Measurements from ENCODE around the gene DBN1.

Gene DBN1

DNA sequence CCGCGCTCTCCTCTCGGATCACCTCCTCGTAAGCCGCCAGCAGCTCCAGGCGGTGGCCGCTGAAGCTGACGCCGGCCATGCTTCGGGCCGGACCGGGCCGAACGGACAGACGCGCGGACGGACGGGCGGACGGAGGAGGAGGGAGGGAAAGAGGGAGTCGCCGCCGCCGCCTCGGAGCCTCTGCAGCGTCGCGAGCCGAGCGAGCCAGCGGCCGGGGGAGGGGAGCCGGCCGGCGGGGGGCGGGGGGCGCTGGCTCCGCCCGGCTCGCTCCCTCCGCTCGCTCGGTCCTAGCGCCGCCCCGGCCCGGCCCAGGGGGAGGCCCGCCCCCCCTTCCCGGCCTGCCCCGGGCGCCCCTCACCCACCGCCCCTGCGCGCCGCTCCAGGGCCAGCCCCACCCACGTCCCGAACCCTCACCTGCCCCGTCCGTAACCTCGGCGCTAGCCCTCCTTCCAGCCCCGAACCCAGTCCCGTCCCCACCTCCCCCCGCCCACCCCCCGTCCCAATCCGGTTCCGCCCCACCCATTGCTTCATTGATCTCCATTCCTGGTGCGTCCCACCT is at the start of gene DBN1:
Gene DBN1 (minus strand): TSS at position 192 of the 559 bp plus-strand sequence. CDS start 113 bp downstream, at position 79.
- DNase-seq (ENCODE audit: low spot score) = no peak

DNA sequence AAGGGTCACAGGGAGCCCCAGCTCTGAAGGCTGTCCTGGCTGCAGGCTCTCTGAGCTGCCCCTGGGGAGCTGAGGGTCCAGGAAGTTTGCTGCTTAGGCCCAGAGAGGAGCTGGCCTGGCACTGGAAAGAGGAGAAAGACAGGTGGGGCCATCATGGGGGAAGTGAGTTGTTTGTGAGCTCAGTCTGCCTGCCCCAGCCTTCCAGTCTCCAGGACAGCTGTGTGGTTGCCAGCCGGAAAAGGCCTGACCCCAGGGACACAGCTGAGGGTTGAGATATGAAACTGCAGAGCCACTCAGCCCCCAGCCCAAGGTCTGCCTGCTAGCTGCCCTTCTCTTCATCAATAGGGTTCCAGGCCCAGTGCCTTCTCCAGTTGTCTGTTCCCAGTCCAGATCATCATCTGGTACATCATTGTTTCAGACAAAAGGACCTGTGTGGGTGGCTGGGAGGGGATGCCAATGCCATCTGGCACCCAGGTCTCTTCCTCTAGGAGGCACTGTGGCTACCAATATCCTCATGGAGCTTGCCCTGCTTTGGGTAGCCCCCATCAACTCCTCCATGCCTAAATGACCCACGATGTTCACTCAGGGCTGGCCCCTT is 47.6 kb upstream of the DBN1 start:
- no peak for DNase-seq (ENCODE audit: low spot score)

DNA sequence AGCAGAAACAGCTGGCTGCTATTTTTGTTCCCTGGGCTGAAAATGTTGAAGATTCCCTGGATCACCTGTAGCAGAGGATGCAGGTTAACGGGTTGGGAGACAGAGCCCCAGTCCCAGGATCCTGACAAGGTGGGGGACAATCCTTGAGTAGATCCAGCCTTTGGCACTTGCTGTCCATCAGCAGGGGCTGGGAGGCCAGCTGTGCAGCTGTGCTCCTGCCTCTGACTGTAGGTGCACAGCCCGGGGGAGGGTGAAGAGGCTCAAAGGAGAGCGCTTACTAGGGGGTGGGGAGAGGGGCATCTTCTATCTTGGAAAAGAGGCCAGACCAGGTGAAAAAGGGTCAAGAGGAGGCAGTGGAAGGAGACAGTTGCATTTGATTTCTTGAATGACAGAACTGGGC is 46.8 kb upstream of the DBN1 start:
- DNase-seq (ENCODE audit: low spot score) = no peak

DNA sequence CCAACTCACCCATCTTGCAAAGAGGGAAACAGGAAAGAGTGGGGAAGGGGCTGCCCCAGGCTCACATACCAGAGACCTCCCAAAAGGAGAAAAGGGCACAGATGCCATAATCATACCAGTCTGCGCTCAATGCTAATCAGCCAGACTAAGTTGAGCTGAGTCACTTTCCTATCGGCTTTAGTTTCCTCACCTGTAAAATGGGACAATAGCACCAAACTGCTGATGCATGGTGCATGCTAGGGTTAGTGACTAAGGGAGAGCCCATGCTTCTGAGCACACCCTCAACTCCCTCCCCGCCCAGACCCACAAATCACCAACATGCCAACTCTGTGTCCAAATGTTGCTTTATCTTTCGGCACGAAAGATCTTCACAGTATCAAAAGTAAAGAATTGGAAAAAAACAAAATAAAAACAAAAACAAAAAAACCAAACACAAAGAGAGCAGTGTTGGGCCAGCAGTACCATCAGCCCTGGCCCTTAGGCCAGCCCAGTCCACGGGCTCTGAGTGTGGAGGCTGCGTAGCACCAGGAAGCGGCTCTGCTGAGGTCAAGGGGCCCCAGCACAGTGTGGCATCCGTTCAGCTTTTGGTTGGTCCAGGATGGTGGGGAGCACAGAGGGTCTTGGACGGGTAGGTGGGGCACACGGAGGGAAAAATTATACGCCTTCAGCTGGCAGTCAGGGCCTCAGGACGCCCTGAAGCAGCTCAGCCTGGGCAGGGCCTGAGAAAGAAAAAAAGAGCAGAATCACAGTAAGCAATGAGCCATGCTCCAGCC is 46.2 kb upstream of the DBN1 start:
- DNase-seq (ENCODE audit: low spot score) = no peak

DNA sequence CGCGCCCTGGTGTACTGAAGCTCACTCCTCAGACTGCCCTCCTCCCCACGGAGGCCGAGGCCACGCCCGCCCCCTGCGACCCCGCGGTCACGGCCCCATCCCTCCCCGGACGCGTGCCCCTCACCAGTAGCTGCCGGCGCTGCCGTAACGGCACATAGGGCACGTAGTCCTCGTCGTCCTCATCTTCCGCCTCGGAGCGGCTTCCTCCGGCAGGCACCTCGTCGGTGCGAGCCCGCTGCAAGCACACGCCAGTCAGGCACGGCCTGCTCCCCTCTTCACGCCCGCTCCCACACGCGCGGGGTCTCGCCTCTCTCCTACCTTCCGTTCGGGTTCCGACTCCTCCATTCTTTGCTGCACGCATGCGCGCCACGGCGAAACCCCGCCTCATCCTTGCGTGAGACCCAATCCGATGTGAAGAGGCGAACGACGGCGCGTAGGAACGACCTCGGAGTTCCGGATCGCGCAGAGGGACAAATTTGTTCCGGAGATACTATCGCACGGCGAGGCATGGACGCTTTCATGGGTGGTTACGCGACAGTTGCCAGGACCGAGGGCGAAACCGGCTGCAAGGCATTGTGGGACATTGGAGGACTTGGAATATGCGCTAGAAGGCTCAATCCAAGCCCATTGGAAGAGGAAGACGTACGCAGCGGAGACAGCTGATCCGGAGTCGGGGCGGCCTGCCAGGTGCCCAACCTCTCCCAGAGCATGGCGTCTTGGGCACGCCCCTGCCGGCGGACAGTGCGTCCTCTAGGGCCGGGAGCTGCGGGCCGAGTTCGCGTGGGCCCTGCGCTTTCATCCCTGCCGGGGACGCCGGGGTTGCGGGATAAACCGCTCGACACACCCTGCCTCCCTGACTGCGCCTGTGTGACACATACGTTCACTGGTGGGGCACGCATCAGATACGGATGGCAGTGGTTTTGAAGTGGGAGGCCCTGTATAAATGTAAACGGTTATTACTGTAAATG is 43.5 kb upstream of the DBN1 start, which contains the start of gene DDX41:
Gene DDX41 (minus strand): TSS at position 361 of the 968 bp plus-strand sequence. CDS start 16 bp downstream, at position 345.
- DNase-seq (ENCODE audit: low spot score) = peak; percentile 99

DNA sequence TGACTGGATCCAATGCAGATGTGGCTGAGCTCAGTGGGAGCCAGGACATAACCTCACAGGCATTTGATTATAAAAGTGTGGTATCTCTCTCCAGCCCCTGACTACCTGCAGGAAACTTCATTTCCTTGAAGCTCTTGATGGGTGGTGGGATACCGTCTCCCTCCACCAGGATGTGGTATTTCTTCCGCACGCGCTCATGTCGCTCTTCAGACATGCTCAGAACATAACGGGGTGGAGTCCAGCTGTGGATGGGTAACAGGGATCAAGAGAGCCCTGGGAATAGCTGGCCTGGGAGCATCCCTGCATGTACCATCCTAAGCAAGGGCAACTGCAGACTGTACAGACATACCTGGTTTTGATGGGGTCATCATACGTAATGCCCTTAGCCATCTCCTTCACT is 42.1 kb upstream of the DBN1 start:
- DNase-seq (ENCODE audit: low spot score) = no peak

DNA sequence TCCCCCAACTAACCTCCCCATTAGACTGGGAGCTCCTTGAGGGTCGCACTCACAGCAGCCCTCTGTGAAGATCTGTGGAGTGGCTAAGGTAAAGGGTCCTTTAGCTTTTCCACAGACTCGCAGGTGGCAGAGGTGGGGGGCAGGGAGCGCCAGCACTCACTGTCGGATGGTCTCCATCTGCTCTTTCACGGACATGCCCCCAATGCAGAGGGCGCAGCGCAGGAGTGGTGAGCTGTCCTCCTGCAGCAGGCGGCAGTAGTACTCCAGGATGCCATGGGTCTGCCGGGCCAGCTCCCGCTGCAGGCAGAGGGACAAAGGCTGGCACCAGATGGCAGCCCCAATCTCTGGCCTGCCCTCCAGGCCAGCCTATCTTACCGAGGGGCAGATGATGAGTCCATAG is 41.1 kb upstream of the DBN1 start:
- no peak for DNase-seq (ENCODE audit: low spot score)

DNA sequence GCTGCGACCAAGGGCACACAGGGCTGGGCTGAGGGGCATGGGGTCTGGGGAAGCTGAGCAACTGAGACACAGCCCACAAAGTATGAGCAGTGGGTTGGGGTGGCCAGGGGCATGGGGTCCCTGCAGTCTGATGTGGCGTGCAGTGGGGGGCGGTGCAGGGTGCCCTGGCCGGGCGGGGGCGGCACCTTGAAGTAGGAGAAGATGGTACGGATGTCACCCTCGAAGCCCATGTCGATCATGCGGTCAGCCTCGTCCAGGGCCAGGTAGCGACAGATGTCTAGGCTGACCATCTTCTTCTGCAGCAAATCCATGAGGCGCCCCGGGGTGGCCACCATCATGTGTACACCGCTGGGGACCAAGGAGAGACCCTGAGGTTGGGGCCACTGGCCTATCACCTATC is 40.1 kb upstream of the DBN1 start:
- no peak for DNase-seq (ENCODE audit: low spot score)

DNA sequence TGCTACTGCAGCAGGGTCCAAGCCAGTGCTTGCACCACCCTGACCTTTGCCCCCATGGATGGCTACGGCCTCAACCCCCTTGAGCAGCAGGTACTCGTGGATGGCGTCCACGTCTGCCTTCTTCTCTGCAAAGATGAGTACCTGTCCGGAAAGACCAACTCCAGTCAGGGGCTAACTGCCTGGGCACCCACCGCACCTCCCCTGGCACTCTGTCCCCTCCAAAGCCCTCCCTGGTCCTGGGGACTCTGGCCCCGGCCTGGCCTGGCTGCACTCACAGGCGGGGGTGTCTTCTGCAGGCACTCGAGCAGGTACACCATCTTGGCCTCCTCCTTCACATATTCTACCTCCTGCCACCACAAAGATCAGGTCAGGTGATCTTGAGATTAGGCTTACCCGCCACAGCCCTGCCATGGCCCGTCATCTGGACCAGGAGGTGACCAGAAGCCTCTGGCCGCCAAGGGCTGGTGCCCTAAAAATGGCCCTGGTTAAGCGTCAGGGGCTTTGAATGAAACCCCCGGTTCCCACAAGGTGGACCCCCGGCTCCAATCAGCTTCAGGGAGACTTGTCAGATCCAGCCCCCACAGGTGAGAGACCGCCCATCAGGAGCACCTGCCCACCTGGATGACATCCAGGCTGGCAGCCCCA is 39.4 kb upstream of the DBN1 start:
- DNase-seq (ENCODE audit: low spot score) = no peak

DNA sequence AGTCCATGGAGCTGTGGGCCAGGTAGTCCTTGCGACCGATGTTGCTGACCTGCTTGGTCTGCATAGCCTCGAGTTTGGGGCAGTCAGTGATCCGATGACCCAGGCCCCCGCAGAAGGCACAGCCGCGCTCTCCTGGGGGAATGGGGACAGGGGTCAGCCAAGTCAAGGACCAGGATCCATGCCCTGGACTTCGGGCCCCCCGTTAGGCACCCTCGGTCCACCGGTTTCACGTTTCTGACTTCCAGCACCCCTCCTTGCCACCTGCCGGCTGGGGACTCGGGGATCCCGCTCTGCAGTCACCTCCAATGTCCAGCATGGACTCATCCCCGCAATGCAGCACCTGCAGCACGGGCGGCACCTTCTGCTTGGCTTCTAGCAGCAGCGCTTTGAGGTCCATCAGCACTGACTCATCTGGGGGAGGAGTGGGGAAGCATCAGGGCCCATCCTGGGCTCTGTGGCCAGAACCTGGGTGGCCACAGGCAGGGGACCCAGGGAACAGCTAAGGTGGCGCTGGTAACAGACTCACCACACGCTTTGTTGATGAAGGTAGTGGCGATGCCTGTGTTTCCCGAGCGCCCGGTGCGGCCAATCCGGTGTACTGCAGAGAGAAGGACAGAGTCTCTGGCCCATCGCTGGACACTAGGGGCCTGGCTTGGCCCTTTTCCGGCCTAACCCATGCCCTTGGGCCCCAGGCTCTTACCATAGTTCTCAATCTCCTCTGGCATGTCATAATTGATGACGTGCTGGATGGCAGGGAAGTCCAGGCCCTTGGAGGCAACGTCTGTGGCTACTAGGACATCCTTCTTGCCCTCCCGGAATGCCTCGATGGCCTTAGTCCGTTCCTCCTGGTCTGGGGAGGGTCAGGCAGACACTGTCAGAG is 38.6 kb upstream of the DBN1 start:
- DNase-seq (ENCODE audit: low spot score) = no peak

DNA sequence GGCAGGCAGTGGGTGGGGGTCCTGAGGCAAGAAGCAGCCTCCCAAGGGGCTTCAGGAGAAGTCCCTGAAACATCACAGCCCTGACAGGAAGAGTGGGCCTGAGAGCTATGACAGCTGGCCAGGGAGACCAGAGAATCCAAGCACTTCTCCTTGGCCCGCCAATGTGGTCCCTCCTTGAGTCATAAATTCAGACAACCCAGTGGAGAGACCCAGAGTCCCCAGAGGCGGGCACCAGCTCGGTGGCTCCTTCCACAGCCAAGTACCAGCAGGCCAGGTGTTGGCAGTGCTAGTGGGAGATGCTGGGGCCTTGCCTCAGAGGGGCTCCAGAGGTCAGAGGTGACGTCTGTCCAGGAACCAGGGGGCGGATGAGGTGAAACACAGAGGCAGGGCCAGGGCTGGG is 37.7 kb upstream of the DBN1 start:
- DNase-seq (ENCODE audit: low spot score) = no peak

DNA sequence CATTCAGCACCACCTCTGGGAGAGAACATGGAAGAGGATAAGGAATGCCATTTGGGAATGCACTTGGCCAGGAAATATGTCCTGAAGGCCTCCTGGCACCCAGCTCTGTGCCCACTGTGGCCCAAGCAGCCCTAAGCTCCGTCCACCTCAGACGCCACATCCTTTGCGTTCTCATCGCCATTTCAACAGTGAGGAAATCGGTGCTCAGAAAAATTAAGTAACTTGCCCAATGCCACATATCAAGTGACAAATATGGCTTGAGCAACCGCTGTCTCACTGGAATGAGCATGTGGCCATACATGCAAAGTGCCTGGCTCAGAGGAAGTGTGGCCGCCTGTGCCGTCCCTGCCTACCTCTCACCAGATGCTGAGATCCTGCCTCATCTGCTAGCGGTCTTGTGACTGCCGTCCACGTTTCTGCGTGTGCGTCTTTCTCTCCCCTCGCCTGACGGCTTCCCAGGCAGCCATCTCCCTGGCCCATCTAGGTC is 37.2 kb upstream of the DBN1 start:
- DNase-seq (ENCODE audit: low spot score) = no peak

DNA sequence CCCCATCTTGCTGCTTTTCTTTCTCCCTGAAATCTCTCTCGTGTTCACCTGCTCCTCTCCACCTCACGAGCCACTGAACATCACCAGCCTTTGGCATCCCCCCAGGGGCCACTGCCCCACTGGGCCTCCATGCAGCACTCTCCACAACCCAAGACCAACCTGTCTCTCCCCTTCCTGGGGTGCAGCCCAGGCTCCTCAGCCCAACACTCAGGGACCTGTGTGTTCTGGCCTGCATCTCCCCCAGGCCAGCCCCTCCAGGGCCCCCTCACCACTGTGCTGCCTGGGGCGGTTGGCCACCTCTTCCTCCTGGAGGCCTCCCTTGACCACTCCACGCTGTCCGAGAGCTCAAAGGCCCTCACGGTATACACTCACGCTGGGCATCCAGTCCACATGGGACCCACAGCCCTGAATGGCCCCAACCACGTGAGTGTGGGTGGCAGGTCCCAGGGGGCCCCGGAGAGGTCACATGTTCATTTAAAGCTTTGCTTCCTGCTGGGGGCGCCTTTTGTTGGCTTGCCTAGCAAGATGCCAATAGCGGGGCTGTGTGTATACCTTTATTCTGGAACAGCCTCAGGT is 36.6 kb upstream of the DBN1 start:
- no peak for DNase-seq (ENCODE audit: low spot score)

DNA sequence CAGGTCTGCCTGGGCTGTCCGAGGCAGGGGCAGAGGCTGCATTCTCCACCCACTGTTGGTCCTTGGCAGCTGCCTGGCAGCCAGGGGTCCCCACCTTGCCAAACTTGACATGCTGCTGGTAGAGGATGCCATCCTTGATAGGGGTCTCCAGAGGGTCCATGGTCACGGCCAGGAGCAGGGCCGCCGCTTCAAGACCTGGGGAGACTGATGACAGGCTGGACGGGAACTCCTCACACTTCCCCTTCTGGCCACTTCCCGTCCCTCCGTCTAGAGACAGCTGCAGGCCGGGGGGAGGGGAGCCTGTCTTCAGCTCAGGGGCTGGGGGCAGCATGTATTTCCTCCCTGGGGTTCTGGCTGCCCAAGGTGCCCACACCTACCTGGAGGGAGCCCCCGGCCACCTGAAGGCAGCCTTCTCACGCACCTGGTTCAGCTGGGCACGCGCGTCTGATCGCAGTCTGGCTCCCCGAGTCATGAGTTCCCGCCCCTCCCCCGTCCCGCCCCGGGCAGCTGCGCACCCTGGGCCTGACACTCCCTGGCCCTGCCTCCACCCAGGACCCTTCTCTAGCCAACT is 36.0 kb upstream of the DBN1 start, which contains the start of gene DOK3:
Gene DOK3 (minus strand): TSS at position 446 of the 571 bp plus-strand sequence. CDS start 286 bp downstream, at position 160.
- no peak for DNase-seq (ENCODE audit: low spot score)

DNA sequence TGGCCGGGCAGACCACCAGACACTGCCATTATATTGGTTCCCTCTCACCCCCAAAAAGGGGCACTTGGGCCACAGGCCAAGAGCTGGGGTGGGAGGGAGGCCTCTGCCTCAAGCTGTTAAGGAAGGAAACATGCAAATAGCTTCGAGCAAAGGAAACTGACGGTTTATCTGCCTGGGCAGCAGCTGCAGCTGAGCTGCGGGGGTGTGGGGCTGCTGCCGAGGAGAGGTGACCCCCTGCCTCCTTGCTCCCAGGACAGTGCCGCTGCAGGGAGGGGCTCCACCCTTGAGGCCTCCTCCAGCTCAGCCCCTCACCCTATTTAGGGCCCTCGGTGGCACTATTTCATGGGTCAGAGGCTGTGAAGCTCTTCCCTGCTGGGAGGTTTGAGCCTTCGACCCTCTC is 35.4 kb upstream of the DBN1 start:
- no peak for DNase-seq (ENCODE audit: low spot score)

DNA sequence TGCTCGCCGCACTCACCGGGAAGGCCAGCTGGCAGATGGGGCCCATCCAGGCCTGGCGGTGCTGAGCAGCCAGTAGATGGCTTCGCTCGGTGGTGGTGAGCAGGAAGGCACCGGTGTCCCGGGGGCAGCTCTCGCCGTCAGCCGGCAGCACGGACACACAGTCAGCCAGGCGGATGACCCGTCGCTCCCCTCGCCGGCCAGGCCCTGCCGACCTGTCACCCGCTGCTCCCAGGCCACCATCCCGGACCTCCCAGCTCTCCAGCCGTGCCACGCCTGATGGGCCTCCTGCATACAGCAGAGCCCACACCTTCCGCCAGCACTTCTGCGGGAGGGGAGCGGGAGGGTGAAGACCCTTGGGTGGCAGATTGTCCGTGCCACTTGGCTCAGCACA is 34.8 kb upstream of the DBN1 start:
- DNase-seq (ENCODE audit: low spot score) = no peak

DNA sequence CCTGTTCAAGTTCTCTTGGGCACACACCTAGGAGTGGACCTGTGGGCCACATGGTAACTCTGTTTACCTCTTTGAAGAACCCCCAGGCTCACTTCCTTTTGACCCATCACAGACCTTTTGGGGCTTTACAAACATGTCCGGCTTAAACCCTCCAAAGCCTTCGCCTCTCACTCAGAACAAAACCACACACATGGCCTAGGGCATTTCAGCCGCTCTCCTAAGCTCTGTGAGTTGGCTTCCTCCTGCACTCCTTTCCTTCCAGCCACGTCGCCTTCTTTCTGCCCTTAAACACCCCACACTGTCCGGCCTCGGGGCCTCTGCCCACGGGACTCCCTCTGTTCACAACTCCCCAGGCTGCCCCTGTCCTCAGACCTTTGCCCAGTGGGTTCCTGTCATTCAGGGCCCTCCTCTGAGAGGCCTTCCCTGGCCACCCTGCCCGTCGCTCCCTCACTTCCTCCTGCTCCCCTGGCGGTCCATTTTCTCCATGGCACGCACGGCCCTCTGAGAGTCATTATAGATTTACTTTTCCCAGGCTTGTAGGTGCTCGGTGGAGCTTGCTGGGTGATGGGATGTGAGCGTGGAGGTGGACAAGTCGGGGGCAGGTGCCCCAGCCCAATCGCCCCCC is 34.3 kb upstream of the DBN1 start:
- no peak for DNase-seq (ENCODE audit: low spot score)

DNA sequence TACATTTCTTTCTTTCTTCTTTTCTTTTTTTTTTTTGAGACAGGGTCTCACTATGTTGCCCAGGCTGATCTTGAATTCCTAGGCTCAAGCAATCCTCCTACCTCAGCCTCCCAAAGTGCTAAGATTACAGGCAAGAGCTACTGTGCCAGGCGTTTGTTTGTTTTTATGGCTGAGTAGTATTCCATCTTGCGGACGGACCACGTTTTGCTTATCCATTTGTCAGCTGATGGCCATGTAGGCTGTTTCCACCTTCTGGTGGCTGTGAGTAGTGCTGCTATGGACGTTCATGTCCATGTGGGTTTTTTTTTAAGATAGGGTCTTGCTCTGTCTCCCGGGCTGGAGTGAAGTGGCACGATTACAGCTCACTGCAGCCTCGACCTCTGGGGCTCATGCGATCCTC is 33.7 kb upstream of the DBN1 start:
- no peak for DNase-seq (ENCODE audit: low spot score)

DNA sequence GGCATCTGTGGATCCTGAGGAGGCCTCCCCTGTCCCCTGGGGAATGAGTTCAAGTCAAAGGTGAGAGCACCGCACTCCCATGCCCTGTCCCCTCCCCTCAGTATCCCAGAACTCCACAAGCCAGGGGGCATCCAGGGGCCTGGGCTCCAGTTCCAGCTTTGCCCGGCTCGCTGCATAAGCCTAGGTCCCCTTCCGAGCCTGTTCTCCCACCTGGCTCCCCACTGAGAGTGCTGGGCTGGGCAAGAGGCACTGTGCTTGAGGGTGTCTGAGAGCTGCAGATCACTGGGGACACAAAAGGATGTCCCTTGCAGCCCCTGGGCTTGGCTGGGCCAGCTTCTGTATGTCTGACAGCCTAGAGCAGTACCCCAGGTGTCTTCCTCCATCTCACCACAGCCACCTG is 31.6 kb upstream of the DBN1 start:
- DNase-seq (ENCODE audit: low spot score) = no peak

Data from putamen (tissue), 1 donor.